ENCODE results near the gene CCDC85C.

- TF ChIP-seq REST (IDR thresholded peaks at IDR 0.05), result no peak
- TF ChIP-seq CTCF (IDR thresholded peaks at IDR 0.05; ENCODE audit: low read depth, low read length, missing input control), result no peak
- no peak for TF ChIP-seq SP1 (IDR thresholded peaks at IDR 0.05)
- no peak for TF ChIP-seq ATF3 (IDR thresholded peaks at IDR 0.05)
- no peak for TF ChIP-seq RAD21 (IDR thresholded peaks at IDR 0.05)
- no peak for TF ChIP-seq HNF4G (IDR thresholded peaks at IDR 0.05)
- TF ChIP-seq JUND (IDR thresholded peaks at IDR 0.05), result no peak
- no peak for TF ChIP-seq TAF1 (conservative IDR thresholded peaks at IDR 0.05)
- TF ChIP-seq EGR1 (IDR thresholded peaks at IDR 0.05; ENCODE audit: low read depth in 2 of 2), result no peak
- no peak for TF ChIP-seq YY1 (IDR thresholded peaks at IDR 0.05)
- TF ChIP-seq HNF4A (conservative IDR thresholded peaks at IDR 0.05), result no peak
- TF ChIP-seq GABPA (IDR thresholded peaks at IDR 0.05 in 1 of 2, conservative IDR thresholded peaks at IDR 0.05 in 1 of 2), result no peak
- no peak for TF ChIP-seq MAX (IDR thresholded peaks at IDR 0.05)
Observed at GRCh38 chr14:99550387-99550992, 53.5 kb downstream of the CCDC85C start.

Measured in liver (tissue), 3 donors.